Gastrocnemius medialis (tissue), 4 donors: Measurements from ENCODE around the gene ZBTB33.

Experiments
- CTCF ChIP-seq, 5 experiments: fragments of 450-650 bp in 3 of 5; fragments of 200-600 bp in 2 of 5; sonication (generic) in 2 of 5; IDR thresholded peaks in 4 of 5; conservative IDR thresholded peaks in 1 of 5; 1 replicate in 4 of 5; 2 replicates in 1 of 5; pipeline ENCODE4 v1.5.1; 2016 to 2019; ENCODE audit warnings: antibody characterized with exemption in 5 of 5, mild to moderate bottlenecking in 3 of 5, moderate library complexity in 3 of 5
- POLR2A ChIP-seq, 2 donors: fragments of 450-650 bp; IDR thresholded peaks; one replicate each; pipeline ENCODE4 v1.6.1; 2017; ENCODE audit warnings: antibody characterized with exemption in 2 of 2, mild to moderate bottlenecking in 2 of 2, moderate library complexity in 2 of 2

GRCh38 chrX:120270567-120270966, 20.0 kb downstream of the ZBTB33 start:
- TF ChIP-seq CTCF (IDR thresholded peaks at IDR 0.05 in 4 of 5, conservative IDR thresholded peaks at IDR 0.05 in 1 of 5) (no peak), POLR2A (IDR thresholded peaks at IDR 0.05) (no peak)
